ENCODE results near the gene FNIP1.
A peak's percentile ranks its signal among the peaks of the same experiment; 100 is the strongest.
"Not testable (repeated sequence)": the region's sequence is repeated elsewhere in the genome, so short reads cannot be mapped to it uniquely, and the experiment has no call there.

The FNIP1 gene

GRCh38 chr5:131786900-131787692 is 9.7 kb downstream of the FNIP1 start:
- no peak for DNase-seq

DNA sequence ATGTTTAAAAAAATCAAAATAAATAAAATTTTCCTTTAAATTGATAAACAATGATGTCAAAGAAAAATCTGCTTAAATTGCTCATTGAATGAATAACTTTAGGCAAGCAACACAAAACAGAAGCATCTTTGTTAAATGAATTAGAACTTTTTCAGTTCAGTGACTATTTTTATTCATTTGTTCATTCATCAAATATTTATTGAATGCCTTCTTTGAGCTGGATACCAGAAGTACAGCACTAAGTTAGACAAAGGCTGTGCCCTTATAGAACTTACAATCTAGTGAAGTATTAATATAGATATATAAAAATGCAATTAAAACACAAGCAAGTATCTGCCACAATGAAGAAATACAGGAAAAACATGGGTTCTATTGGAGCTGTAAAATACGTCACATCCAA is 10.8 kb downstream of the FNIP1 start:
- DNase-seq = no peak

DNA sequence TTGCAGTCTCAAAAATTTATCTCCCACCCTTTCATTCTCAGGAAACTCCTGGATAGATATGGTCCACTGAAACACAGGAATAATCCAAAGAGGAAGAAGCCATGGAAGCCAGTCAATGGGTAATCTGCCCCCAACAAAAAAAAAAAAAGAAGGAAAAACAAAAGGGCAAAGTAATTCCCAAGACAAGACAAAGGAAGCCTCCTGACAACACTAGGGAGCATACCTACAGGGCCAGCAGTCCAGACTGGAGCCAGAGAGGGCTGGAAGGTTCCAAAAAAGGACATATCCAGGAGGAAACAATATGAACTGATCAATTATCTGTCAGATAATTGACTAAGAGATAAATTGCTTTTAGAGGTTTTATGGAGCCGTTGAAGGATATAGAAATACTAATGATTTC is 12.9 kb downstream of the FNIP1 start:
- no peak for DNase-seq

DNA sequence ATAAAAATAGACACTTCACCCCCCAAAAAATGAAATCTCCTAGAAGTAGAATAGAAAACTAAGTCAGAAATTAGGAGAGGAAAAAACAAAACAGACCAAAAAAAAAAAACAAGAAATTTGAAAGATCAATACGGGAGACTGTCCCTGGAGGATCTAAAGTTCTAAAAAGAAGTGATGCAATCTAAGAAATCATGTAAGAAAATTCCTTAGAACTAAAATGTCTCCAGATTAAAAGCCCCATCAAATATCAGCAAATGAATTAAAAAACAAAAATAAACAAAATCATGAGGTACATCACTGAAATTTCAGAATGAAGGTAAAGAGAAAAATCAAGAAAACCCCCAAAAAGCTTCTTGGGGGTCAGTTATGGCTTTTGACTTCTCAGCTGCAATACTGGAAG is 13.5 kb downstream of the FNIP1 start:
- DNase-seq = no peak

GRCh38 chr5:131782717-131783116 is 14.1 kb downstream of the FNIP1 start:
- DNase-seq = no peak

- not testable (repeated sequence) for DNase-seq
Measured at GRCh38 chr5:131778141-131778540, 18.7 kb downstream of the FNIP1 start.

- DNase-seq = no peak
Measured at GRCh38 chr5:131776450-131776849, 20.4 kb downstream of the FNIP1 start.

DNA sequence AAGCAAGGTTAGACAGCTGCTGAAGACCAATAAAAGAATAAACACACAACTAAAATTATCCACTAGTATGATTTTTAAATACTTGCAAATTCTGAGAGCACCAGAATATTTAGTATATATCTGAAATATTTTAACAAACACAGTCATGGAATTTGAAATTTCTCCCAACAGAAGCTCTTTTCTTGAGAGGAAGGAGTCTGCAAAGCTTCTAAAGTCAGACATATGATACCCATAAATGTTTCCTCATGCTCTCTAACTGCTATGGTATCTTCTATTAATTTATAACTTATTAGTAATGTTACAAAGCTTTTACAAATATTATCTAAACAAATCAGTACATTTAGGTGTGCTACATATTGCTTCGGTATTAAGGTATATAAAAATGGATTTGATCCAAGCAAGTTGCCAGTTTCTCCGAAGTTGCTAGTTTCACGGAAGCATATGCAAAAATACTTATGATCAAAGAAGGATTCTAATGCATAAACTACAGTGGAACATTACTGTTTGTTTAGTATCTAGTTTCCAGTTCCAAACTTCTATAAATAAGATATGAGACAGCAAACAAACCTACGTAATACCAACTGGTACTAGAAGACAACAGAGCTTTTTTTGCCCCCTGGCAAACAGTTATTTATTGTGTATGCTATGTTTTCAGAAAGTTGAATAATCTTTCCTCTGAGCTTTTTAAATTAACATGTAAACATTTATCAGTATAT is 22.0 kb downstream of the FNIP1 start:
- DNase-seq = no peak

DNA sequence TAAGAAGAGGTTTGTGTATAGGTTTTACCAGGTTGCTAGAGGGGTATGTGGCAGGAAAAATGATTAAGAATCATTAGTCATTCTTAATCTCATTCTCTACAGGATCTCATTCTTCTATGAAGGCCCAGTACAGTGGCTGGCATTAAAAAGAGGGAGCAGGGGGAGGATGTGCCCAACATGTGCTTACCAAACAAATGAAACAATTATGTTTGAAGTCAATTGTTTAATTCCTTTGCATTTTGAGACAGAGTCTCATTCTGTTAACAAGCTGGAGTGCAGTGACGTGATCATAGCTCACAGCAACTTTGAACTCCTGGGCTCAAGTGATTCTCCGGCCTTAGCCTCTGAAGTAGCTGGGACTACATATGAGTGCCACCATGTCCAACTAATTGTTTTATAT is 23.0 kb downstream of the FNIP1 start:
- no peak for DNase-seq

DNA sequence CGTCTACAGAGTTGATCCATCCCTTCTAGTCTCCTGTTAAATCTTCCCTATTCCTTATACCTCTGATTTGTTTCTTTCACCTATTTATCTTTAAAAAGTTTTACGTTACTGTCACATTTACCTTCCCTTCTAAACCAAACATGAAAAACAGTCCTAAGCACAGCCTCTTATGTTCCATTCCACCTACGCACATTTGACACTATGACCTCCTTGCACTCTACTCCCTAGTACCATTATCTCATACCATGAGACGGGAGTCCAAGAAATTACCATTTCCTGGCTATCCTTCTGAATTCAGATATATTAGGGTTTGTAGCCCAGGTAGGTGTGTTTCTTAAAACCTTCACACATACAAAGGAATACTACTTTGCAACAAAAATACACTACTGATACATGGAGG is 25.1 kb downstream of the FNIP1 start:
- DNase-seq = no peak

- no peak for DNase-seq
Measured at GRCh38 chr5:131769961-131770360, 26.9 kb downstream of the FNIP1 start.

- DNase-seq = peak; percentile 35
Measured at GRCh38 chr5:131769336-131769735, 27.5 kb downstream of the FNIP1 start.

GRCh38 chr5:131767891-131768290 is 28.9 kb downstream of the FNIP1 start:
- DNase-seq = no peak

- no peak for DNase-seq
Measured at GRCh38 chr5:131766689-131767088, 30.1 kb downstream of the FNIP1 start.

DNA sequence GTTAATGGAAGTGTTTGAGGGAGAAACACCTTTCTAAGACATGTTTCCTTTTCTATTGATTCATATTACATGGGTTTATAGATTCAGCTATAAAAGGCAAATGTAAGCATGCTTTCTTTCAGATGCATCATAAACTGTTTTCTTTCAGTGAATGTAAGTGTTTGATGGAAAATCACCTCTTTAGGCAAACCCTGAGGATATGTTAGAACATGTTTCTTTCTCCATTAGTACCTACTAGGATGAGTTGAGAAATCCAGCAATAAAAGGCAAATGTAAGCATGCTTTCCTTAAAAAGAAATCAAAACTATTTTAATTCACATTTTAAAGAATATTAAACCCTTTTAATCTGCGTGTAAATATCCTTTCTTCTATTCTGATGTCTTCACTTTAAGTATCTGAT is 31.6 kb downstream of the FNIP1 start:
- DNase-seq = no peak

DNA sequence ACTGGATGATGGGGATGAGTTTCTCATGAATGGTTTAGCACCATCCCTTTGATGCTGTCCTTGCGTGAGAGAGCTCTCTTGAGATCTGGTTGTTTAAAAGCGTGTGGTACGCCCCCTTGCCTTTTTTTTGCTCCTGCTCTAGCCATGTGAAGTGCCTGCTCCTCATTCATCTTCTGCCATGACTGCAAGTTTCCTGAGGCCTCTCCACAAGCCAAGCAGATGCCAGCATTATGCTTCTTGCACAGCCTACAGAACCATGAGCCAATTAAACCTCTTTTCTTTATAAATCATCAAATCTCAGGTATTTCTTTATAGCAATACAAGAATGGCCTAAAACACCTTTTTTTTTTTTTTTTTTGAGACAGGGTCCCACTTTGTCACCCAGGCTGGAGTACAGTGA is 32.8 kb downstream of the FNIP1 start:
- DNase-seq = no peak

- DNase-seq = no peak
Measured at GRCh38 chr5:131760793-131761192, 36.0 kb downstream of the FNIP1 start.

GRCh38 chr5:131759704-131760103 is 37.1 kb downstream of the FNIP1 start:
- DNase-seq = no peak

GRCh38 chr5:131758520-131758900 is 38.3 kb downstream of the FNIP1 start:
- DNase-seq = no peak

- DNase-seq = no peak
Measured at GRCh38 chr5:131757830-131758519, 38.8 kb downstream of the FNIP1 start.

DNA sequence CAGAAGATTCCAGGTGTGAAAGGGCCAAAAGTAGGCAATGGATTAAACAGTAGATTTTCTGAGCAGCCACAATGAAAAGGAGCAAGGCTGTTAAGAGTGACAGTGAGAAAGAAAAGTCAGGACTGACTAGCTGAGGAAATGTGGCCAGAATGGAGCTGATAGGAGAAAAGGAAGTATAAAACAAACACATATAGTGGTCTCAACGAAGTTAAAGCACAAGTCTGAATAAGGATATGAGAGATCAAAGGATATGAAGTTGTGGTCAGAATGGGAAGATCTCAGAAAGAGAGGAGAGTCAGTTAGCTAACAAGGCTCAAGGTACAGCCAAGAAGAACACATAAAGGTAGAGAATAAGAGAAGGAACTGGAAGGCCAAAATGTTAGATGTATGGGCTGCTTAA is 39.9 kb downstream of the FNIP1 start:
- no peak for DNase-seq

- no peak for DNase-seq
Measured at GRCh38 chr5:131754363-131754762, 42.5 kb downstream of the FNIP1 start.

DNA sequence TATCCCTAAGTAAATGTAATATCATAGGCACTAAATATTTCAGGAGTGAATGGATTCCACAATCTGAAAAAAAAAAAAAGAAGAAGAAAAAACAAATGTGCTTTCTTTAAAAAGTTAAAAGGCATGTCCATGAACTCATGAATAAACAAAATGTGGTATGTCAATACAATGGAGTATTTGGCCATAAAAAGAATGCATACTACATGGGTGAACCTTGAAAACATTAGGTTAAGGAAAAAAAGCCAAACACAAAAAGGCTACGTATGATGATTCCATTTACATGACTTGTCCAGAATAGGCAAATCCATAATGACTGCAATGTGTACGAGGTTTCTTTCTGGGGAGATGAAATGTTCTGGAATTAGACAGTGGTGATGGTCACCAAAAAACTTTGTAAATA is 45.3 kb downstream of the FNIP1 start:
- DNase-seq = no peak
